HFF-Myc (cell line): ENCODE data around the gene UGT1A9.

Experiments
- DNase-seq: peaks from one replicate; pipeline ENCODE4 v3.0.0-alpha.2; 2011; ENCODE audit warnings: low read depth; ENCODE audit errors: extremely low read depth
- H3K4me3 ChIP-seq: replicated peaks from 2 replicates; pipeline ENCODE4 v1.5.1; 2011; ENCODE audit warnings: low read depth, mild to moderate bottlenecking, control low read depth, low read length
- TF ChIP-seq, protein P1 (sequence below): IDR thresholded peaks from 2 replicates; pipeline ENCODE4 v1.5.1; 2012; ENCODE audit warnings: mild to moderate bottlenecking, low read depth, low read length, control low read depth; ENCODE audit errors: missing control alignments

Gene UGT1A9

DNA sequence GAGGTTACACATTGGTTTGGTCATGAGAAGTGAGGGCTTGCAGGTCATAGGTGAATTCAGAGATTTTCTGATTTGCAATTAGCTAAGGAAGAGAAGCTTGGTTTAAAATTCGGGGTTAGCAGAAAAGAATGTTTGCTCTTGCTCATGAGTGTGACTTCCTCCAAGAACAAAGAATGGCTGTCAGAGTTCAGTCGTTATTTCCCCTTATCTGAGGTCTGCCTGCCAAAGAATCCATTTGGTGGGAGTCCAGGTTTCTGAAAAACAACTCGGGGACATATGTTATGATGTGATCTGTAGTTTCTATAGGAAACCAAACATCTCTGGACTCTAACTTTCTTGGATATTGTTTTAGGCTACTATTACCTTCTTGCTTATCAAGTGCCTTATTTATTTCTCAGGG, 17.8 kb downstream of the UGT1A9 start:
- H3K4me3 ChIP-seq, result no peak overlapping the region
- DNase-seq, result no peak
- TF ChIP-seq, protein P1, sequence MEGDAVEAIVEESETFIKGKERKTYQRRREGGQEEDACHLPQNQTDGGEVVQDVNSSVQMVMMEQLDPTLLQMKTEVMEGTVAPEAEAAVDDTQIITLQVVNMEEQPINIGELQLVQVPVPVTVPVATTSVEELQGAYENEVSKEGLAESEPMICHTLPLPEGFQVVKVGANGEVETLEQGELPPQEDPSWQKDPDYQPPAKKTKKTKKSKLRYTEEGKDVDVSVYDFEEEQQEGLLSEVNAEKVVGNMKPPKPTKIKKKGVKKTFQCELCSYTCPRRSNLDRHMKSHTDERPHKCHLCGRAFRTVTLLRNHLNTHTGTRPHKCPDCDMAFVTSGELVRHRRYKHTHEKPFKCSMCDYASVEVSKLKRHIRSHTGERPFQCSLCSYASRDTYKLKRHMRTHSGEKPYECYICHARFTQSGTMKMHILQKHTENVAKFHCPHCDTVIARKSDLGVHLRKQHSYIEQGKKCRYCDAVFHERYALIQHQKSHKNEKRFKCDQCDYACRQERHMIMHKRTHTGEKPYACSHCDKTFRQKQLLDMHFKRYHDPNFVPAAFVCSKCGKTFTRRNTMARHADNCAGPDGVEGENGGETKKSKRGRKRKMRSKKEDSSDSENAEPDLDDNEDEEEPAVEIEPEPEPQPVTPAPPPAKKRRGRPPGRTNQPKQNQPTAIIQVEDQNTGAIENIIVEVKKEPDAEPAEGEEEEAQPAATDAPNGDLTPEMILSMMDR, result no peak

DNA sequence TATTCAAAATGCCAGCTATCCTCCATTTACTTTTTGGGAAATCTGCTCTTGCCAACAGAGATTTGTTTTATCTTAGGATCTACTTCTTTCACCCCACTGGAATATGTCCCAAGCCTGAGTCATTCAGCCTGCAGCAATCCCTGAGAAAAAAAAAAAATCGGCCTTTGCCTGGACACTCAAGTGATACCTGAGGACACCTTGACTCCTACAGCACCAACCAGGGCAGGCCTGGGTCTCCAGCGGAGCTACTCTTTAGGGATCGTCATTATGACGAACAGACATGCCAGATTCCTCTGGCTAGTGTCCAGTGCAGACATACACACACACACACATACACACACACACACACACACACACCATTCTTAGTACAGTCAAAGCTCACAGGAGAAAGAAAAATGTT, 18.7 kb downstream of the UGT1A9 start:
- no peak for DNase-seq
- no peak overlapping the region for H3K4me3 ChIP-seq
- TF ChIP-seq, protein P1, result no peak

GRCh38 chr2:233691443-233692433, 20.0 kb downstream of the UGT1A9 start:
- H3K4me3 ChIP-seq, result no peak overlapping the region
- TF ChIP-seq, protein P1, result no peak
- DNase-seq, result no peak

GRCh38 chr2:233692648-233693047, 20.9 kb downstream of the UGT1A9 start, which contains the start of gene UGT1A6:
UGT1A6 (plus strand) TSS chr2:233692890; CDS start chr2:233693005, 115 bp downstream.
- no peak for DNase-seq
- no peak within 1 kb of the TSS for H3K4me3 ChIP-seq
- TF ChIP-seq, protein P1, result no peak

- TF ChIP-seq, protein P1, result no peak
- H3K4me3 ChIP-seq, result no peak overlapping the region
- DNase-seq, result no peak
These were observed 22.3 kb downstream of the UGT1A9 start for GRCh38 chr2:233693963-233694362.

DNA sequence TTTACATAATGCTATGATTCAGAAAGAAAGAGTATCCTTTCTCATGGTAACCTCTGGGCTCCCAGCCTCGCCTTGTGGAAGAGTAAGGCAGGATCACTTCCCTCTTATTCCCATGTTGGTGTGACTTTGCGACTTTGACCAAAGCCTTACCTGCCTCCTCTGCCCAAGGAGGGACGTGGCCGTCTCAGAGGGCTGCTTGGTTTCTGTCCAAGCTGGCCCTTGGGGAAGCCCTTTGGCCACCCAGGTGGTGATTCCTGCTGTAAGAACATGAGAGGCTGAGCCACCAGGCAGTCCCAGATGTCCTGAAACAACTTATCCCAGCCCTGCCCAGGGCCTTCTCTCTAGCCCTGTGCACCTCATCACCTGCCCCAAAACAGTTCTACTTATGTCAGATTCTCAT, 27.0 kb downstream of the UGT1A9 start:
- DNase-seq, result no peak

More for the DNA sequence above, 27.0 kb downstream of the UGT1A9 start:
- TF ChIP-seq, protein P1, result no peak
- H3K4me3 ChIP-seq, result no peak overlapping the region
